Stomach smooth muscle (tissue), 2 donors: ENCODE data around the gene MNAT1.

Experiments
- H3K27ac ChIP-seq: one replicate; pipeline ENCODE4 v1.7.0; 2013; ENCODE audit warnings: mild to moderate bottlenecking, low read length, inconsistent platforms
- H3K27me3 ChIP-seq, 2 donors: one replicate each; pipeline ENCODE4 v1.7.0; 2013; ENCODE audit warnings: low read length in 2 of 2; ENCODE audit not compliant: insufficient read depth in 2 of 2, control insufficient read depth in 1 of 2
- H3K36me3 ChIP-seq, 2 donors: one replicate each; pipeline ENCODE4 v1.7.0; 2013; ENCODE audit warnings: low read length in 2 of 2; ENCODE audit not compliant: control insufficient read depth in 2 of 2, insufficient read depth in 2 of 2
- H3K4me1 ChIP-seq: one replicate; pipeline ENCODE4 v1.7.0; 2013; ENCODE audit warnings: low read length; ENCODE audit not compliant: control insufficient read depth, insufficient read depth
- H3K4me3 ChIP-seq, 2 donors: one replicate each; pipeline ENCODE4 v1.7.0; 2013; ENCODE audit warnings: low read length in 2 of 2
- H3K9ac ChIP-seq, 2 donors: one replicate each; pipeline ENCODE4 v1.7.0; 2013; ENCODE audit warnings: low read length in 2 of 2, mild to moderate bottlenecking in 1 of 2
- H3K9me3 ChIP-seq, 2 donors: one replicate each; pipeline ENCODE4 v1.7.0; 2013; ENCODE audit warnings: low read length in 2 of 2; ENCODE audit not compliant: control insufficient read depth in 2 of 2
- donor health status: healthy.
- donor health status: Pancreatic carcinoma.

Gene MNAT1

DNA sequence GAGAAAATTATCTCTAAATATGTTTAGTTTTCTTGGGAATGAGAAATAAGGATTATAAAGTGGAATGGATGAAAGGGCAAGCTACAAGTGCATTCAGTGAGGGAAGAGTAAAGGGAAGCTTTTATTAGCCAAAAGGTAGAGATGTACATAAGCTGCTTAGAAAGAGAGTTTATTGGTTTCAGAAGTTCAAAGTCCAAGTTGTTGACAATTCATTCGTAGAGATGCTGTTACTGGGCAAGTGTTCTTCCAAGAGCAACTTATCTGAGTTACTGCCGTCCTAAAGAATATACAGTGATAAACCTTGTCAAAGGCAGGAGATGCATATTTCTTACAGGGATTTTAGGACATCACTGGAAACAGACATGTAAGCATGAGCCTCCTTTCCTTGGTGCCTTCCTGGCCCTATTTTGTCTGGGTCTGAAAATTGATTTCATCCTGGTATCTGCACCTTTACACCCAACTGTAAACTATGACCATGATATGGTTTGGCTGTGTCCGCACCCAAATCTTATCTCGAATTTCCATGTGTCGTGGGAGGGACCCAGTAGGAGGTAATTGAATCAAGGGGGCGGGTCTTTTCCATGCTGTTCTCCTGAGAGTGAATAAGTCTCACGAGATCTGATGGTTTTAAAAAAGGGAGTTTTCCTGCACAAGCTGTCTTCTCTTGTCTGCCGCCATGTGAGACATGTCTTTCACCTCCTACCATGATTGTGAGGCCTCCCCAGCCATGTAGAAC lies 199.5 kb downstream of the MNAT1 start:
- H3K4me3 ChIP-seq = no peak overlapping the region
- H3K4me1 ChIP-seq = no peaks in the 10 kb centered on the region
- H3K27me3 ChIP-seq = no peaks in the 10 kb centered on the region
- no peaks in the 10 kb centered on the region for H3K36me3 ChIP-seq
- no peak overlapping the region for H3K27ac ChIP-seq
- no peaks in the 10 kb centered on the region for H3K9me3 ChIP-seq
- H3K9ac ChIP-seq = no peak overlapping the region

DNA sequence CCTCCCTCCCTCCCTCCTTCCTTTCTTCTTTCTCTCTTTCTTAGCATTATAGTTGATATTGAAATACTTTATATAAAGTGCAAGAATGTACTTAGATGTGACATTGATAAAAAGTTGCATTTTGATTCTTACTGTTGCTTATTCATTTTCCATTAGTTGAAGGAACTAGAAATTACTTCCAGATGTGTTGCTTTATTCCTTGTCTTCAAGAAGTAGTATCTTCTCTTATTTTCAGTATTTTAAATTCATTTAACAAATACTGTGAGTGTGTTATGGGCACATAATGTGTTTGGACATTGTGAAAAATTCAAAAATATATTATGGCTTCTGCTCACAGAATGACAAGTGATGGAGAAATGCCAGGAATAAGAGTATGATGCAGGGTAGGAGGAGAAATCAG lies 200.8 kb downstream of the MNAT1 start:
- H3K9me3 ChIP-seq = no peaks in the 10 kb centered on the region
- H3K27me3 ChIP-seq = no peaks in the 10 kb centered on the region
- H3K36me3 ChIP-seq = no peaks in the 10 kb centered on the region
- no peak overlapping the region for H3K4me3 ChIP-seq
- H3K9ac ChIP-seq = no peak overlapping the region
- no peaks in the 10 kb centered on the region for H3K4me1 ChIP-seq
- H3K27ac ChIP-seq = no peak overlapping the region

DNA sequence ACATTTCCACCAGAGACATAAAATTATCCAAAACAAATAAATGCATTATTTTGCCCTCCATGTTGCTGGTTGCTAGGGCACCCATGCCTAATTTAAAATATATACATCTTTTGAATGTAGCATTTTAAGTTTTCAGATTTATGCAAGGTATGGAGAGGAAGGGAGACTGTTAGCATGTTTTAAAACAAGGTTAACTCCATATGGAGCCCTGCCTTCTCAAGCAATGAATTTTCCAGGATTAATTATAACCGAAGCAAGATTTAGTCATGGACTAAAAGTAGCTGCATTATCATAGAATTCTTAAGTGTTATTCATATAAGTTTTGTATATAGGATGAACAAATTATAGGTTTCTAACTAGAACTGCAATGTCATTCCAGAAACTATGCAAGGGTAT lies 209.1 kb downstream of the MNAT1 start:
- no peaks in the 10 kb centered on the region for H3K9me3 ChIP-seq
- no peak overlapping the region for H3K4me3 ChIP-seq
- H3K27ac ChIP-seq = no peak overlapping the region
- no peaks in the 10 kb centered on the region for H3K4me1 ChIP-seq
- no peak overlapping the region for H3K9ac ChIP-seq
- H3K27me3 ChIP-seq = no peaks in the 10 kb centered on the region
- H3K36me3 ChIP-seq = no peaks in the 10 kb centered on the region

DNA sequence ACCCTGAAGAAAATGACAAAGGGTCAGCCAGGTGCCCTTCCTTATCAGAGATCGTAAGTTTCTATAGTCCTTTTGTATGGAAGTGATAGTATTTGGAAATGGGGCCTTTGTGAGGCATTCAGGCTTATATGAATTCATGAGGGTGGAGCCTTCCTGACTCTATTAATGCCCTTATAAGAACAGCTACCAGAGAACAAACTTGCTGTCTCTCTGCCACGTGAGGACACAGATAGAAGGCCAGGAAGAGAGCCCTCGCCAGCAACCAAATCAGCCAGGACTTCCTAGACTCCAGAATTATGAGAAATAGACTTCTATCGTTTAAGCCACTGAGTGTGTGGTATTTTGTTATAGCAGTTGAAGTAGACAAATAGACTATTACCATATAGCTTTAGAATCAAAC lies 209.6 kb downstream of the MNAT1 start:
- Histone ChIP-seq H3K9ac (no peak overlapping the region), H3K4me1 (no peaks in the 10 kb centered on the region), H3K27me3 (no peaks in the 10 kb centered on the region), H3K9me3 (no peaks in the 10 kb centered on the region), H3K36me3 (no peaks in the 10 kb centered on the region), H3K4me3 (no peak overlapping the region), H3K27ac (no peak overlapping the region)

DNA sequence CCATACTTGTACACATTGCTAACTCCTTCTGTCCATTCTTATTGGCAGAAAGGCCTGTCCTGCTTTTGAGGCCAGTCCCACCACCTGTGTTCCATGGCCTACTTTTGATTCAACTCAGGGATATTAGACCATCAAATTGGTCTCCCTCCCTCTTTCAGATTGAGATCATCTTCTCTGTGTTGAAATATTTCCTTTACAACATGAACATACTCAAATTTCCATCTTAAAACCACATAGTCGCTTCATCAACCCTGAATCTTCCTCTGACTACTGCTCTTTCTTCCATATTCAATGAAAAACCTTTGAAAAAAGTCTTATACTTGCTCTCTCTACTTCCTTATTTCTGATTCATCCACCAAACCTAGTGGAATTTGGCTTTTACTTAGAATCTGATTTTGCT lies 211.4 kb downstream of the MNAT1 start:
- H3K4me3 ChIP-seq = no peak overlapping the region
- H3K9me3 ChIP-seq = no peaks in the 10 kb centered on the region
- no peaks in the 10 kb centered on the region for H3K4me1 ChIP-seq
- no peaks in the 10 kb centered on the region for H3K36me3 ChIP-seq
- no peak overlapping the region for H3K9ac ChIP-seq
- H3K27ac ChIP-seq = no peak overlapping the region
- no peaks in the 10 kb centered on the region for H3K27me3 ChIP-seq

DNA sequence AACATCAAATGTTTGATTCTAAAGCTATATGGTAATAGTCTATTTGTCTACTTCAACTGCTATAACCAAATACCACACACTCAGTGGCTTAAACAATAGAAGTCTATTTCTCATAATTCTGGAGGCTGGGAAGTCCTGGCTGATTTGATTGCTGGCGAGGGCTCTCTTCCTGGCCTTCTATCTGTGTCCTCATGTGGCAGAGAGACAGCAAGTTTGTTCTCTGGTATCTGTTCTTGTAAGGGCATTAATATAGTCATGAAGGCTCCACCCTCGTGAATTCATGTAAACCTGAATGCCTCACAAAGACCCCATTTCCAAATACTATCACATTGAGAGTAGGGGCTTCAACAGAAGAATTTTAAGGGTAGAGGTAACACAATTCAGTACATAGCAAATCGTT lies 212.2 kb downstream of the MNAT1 start:
- Histone ChIP-seq H3K27me3 (no peaks in the 10 kb centered on the region), H3K36me3 (no peaks in the 10 kb centered on the region), H3K4me3 (no peak overlapping the region), H3K9ac (no peak overlapping the region), H3K9me3 (no peaks in the 10 kb centered on the region), H3K27ac (no peak overlapping the region), H3K4me1 (no peaks in the 10 kb centered on the region)

DNA sequence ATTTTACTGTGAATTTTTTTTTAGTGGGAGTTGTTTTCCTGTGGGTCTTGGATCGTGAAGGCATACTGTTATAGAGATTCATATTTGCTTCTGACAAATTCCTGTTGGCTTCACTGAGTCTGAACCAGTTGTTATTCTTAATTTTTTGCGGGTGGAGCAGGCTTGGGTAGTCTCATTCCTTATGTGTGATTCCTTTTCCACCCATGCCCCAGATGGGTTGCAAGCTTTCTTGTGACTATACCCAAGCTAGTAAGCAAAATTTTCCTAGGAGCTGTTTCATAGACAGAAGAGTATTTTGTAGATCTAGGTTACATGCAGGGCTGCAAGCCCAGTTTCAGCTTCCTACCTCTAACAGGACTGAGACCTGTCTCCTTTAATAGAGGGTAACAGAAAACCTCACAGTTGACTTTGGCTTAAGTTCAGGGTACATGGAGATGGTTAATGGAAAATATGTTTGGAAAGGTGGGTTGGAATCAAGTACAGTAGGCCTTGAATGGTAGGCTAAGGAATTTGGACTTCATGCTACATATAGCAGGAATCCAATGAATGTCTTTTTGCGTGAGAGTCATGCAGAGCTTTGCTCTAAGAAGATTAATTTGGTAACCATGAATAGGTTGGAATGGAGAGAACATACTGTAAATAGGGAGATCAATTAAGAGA lies 217.3 kb downstream of the MNAT1 start:
- Histone ChIP-seq H3K9me3 (peaks cover 0 to 5% of the 10 kb centered on the region in 2 donors), H3K9ac (no peak overlapping the region), H3K36me3 (no peaks in the 10 kb centered on the region), H3K4me1 (no peaks in the 10 kb centered on the region), H3K27me3 (no peaks in the 10 kb centered on the region), H3K27ac (no peak overlapping the region), H3K4me3 (no peak overlapping the region)

DNA sequence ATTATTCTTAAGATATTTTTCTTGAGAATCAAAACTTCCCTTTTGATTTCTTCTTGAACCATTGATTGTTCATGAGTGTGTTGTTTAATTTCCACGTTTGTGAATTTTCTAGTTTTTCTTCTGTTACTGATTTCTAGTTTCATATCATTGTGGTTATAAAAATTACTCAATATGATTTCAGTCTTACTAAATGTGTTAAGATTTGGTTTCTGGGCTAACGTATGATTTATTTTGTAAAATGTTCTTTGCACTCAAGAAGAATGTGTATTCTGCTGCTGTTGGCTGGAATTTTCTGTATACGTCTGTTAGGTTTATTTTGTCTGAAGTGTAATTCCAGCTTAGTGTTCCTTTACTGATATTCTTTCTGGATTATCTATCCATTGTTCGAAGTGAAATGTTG lies 221.6 kb downstream of the MNAT1 start:
- H3K9ac ChIP-seq = no peak overlapping the region
- H3K4me1 ChIP-seq = no peaks in the 10 kb centered on the region
- no peak overlapping the region for H3K4me3 ChIP-seq
- H3K36me3 ChIP-seq = no peaks in the 10 kb centered on the region
- H3K27ac ChIP-seq = no peak overlapping the region
- no peaks in the 10 kb centered on the region for H3K27me3 ChIP-seq
- peaks cover 3 to 21% of the 10 kb centered on the region in 2 donors for H3K9me3 ChIP-seq

DNA sequence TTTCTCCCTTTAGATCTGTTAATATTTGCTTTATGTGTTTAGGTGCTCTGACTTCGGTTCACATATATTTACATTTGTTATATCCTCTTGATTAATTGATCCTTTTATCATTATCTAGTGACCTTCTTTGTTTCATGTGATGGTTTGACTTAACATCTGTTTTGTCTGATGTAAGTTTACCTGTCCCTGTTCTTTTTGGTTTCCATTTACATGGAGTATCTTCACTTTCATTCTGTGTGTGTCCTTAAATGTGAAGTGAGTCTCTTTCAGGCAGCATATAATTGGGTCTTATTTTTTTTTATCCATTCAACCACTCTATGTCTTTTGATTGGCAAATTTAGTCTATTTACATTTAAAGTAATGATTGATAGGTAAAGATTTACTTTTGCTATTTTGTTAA lies 222.1 kb downstream of the MNAT1 start:
- Histone ChIP-seq H3K27ac (no peak overlapping the region), H3K9me3 (peaks cover 3 to 21% of the 10 kb centered on the region in 2 donors), H3K27me3 (no peaks in the 10 kb centered on the region), H3K4me1 (no peaks in the 10 kb centered on the region), H3K36me3 (no peaks in the 10 kb centered on the region), H3K4me3 (no peak overlapping the region), H3K9ac (no peak overlapping the region)

DNA sequence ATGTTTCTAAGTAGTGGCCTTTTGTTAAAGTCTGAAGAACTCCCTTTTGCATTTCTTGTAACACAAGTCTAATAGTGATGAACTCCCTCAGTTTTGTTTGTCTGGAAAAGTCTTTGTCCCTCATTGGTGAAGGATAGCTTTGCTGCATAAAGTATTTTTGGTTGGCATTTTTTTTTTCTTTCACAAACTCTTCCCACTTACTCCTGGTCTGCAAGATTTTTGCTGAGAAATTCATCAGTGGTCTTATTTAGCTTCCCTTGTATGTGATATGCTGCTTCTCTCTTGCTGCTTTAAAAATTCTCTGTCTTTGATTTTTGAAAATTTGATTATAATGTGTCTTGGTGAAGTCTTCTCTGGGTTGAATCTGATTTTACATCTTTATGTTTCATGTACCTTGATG lies 223.6 kb downstream of the MNAT1 start:
- Histone ChIP-seq H3K9ac (no peak overlapping the region), H3K4me1 (no peaks in the 10 kb centered on the region), H3K4me3 (no peak overlapping the region), H3K27me3 (no peaks in the 10 kb centered on the region), H3K36me3 (no peaks in the 10 kb centered on the region), H3K9me3 (peaks cover 3 to 21% of the 10 kb centered on the region in 2 donors), H3K27ac (no peak overlapping the region)

DNA sequence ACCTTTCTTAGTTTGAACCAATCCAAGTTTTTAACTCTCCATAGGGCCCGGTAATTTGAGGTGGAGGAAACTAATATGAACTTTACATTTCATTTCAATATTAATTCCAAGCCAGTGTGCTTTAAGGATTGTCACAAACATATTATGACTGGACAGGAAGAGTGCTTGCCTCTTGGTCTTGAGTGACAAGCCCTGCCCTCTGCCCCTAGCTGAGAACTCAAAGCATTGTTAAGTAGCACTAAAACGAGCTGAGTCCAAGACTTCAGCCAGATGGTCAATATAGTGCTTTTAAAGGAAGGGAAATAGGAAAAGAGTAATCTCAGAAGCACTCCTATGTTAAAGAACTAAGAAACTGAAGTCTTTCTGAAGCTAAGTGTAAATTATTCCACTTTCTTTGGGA lies 229.2 kb downstream of the MNAT1 start:
- H3K36me3 ChIP-seq = no peaks in the 10 kb centered on the region
- H3K9me3 ChIP-seq = peaks cover 0 to 6% of the 10 kb centered on the region in 2 donors
- no peak overlapping the region for H3K27ac ChIP-seq
- H3K4me3 ChIP-seq = no peak overlapping the region
- H3K4me1 ChIP-seq = no peaks in the 10 kb centered on the region
- H3K27me3 ChIP-seq = no peaks in the 10 kb centered on the region
- H3K9ac ChIP-seq = no peak overlapping the region
